Measurements from ENCODE around the gene SLC9A9.
"Not testable (repeated sequence)": the region's sequence is repeated elsewhere in the genome, so short reads cannot be mapped to it uniquely, and the experiment has no call there.

SLC9A9 gene

GRCh38 chr3:143847787-143848631, at the start of gene SLC9A9:
TSS of gene SLC9A9 (minus strand) at chr3:143848468. CDS start at chr3:143848322, 146 bp downstream.
- DNase-seq (ENCODE audit: low read depth) = peak; percentile 84

DNA sequence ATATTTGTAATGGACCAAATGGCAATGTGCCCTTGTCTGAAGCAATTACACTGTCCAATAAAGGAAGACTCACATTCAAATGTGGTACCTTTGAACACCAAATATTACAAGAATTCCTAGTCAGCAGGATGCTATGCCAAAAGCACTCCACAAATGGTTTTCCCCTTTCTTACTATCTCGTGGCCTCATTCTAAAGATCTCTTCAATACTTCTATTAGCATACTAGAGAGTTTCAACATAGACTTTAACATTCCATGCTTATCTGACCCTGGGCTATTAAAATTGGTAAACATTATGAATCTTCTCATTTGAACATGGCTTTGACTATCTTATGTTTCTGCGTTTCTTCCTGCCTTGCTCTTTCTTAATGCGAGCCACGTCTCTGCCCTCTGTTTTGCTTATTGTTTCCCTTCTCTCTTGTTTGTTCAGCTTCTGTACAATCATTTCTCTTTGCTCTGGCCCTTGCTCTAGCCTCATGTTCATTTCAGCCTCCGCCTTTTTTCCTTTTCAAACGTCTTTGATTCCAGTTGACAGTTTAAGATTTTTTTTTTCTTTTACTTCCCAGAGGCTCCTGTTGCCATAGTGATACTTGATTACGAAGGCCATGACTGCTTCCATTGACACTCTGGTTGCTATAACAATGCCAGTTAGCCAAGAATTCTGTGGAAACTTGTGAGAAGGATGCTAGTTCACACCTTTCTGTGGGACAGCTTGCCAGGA, 49.5 kb upstream of the SLC9A9 start:
- DNase-seq (ENCODE audit: low read depth) = peak; percentile 39

- peak; percentile 22 for DNase-seq (ENCODE audit: low read depth)
Measured at GRCh38 chr3:143896486-143896885, 48.2 kb upstream of the SLC9A9 start.

GRCh38 chr3:143895805-143896204, 47.5 kb upstream of the SLC9A9 start:
- no peak for DNase-seq (ENCODE audit: low read depth)

GRCh38 chr3:143888846-143889245, 40.6 kb upstream of the SLC9A9 start:
- no peak for DNase-seq (ENCODE audit: low read depth)

GRCh38 chr3:143888166-143888565, 39.9 kb upstream of the SLC9A9 start:
- no peak for DNase-seq (ENCODE audit: low read depth)

DNA sequence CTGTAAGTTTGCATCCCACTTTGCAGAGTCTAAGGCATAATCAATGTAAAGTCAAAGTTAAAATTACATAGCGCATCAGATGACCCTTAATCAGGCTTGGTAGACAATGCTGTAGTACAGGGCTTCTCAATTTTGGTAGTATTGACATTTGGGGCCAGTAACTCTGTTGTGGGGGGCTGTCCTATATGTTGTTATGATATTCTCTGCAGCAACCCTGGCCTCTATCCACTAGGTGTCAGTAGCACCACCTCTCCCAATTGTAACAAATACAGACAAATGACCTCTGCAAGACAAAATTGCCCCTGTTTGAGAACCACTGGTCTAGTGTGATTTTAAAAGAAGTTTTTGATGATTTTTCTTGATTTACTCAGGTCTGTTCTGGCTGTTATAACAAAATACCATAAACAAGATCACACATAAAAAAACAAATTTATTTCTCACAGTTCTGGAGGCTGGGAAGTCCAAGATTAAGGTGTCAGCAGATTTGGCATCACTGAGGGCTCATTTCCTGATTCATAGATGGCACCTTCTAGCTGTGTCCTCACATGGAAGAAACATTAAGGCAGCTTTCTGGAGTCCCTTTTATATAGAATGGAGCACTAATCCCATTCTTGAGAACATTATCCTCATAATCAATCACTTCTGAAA, 37.6 kb upstream of the SLC9A9 start:
- no peak for DNase-seq (ENCODE audit: low read depth)

- DNase-seq (ENCODE audit: low read depth) = no peak
Measured at GRCh38 chr3:143884861-143885260, 36.6 kb upstream of the SLC9A9 start.

- DNase-seq (ENCODE audit: low read depth) = no peak
Measured at GRCh38 chr3:143883151-143883550, 34.9 kb upstream of the SLC9A9 start.

GRCh38 chr3:143881095-143881494, 32.8 kb upstream of the SLC9A9 start:
- no peak for DNase-seq (ENCODE audit: low read depth)

DNA sequence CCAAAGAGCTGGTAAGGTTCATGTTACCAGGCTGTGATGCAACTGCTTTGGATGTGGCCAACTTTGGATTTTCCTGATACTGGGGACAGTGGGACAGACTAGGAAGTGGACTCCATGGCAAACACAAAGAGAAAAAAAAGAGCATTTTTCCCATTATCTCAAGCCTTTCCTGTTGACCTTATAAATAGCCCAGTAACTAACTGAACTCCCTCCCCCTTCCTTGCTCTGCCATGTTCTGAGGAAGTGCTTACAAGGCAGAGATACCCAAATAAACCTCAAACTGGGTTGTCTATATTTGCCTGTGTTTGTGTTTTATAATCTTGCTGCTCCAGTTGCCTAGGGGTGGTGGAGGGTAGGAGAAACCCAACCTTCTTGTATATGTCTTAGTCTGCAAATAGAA, 27.3 kb upstream of the SLC9A9 start:
- DNase-seq (ENCODE audit: low read depth) = no peak

DNA sequence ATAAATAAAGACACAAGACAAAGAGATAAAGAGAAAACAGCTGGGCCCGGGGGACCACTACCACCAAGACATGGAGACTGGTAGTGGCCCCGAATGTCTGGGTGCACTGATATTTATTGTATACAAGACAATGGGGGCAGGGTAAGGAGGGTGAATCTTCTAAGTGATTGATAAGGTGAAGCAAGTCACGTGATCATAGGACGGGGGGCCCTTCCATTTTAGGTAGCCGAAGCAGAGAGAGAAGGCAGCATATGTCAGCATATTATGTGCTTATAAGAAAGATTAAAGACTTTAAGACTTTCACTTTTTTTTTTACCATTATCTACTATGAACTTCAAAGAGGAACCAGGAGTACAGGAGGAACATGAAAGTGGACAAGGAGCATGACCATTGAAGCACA, 25.3 kb upstream of the SLC9A9 start:
- not testable (repeated sequence) for DNase-seq (ENCODE audit: low read depth)

DNA sequence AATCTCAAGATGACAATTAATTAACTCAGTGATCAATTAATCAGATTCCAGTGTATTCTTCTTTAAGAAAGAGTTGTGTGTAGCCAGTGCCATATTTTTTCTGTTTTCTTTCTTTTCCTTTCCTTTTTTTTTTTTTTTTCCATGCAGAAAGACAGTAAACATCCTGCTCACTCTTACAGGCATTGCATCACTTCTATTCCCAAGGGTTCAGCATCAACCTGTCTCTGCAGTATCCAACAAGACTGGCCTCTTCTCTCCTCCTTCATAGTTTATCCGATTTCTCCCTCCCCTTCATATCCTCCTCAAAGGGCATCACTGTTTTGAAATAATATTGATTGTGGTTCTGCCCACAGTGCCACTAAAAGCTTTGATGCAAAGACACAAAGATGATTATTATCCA, 17.0 kb upstream of the SLC9A9 start:
- DNase-seq (ENCODE audit: low read depth) = no peak

DNA sequence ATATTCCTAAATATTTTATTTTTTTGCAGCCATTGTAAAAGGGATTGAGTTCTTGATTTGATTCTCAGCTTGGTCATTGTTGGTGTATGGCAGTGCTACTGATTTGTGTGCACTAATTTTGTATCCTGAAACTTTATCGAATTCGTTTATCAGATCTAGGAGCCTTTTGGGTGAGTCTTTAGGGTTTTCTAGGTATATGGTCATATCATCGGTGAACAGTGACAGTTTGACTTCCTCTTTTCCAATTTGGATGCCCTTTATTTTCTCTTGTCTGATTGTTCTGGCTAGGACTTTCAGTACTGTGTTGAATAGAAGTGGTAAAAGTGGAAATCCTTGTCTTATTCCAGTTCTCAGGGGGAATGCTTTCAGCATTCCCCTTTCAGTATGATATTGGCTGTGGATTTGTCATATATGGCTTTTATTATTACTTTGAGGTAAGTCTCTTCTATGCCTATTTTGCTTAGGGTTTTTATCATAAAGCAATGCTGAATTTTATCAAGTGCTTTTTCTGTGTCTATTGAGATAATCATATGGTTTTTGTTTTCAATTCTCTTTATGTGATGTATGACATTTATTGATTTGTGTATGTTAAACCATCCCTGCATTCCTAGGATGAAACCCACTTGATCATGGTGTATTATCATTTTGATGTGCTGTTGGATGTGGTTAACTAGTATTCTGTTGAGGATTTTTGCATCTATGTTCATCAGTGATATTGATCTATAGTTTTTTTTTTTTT, 11.4 kb upstream of the SLC9A9 start:
- DNase-seq (ENCODE audit: low read depth) = no peak

DNA sequence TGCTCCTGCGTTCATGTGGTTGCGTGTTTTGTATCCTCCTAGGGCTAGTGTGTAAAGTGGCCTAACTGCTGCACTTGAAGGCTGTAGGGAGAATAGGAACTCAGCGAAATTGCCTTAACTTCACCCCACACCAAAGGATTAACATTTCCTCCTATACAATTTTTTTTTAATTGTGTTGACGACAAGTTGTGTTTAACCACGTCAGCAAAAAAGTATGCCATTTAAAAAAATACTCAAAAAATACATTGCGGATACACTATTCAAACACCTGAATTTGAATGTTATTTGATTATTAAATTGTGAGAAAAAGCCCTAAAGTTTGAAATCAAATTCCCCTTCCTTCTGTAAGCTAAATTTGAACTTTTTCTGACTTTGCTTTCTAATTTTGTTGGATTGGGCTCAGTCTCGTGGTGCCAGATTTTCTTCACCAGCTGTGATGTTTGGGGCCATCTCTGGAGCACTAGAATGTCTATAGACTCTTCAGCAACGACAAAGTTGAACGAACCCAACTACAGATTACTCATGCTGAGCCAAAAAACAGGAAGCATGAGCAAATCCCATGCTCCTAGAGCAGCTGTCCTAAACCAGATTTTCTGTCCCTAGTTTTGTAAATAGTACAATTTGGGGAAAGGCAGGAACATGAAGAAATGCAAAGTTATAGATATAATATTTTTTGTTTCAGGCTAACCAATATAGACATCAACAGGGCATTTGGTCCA, 8.1 kb upstream of the SLC9A9 start:
- no peak for DNase-seq (ENCODE audit: low read depth)

- no peak for DNase-seq (ENCODE audit: low read depth)
Measured at GRCh38 chr3:143855183-143855582, 6.9 kb upstream of the SLC9A9 start.

GRCh38 chr3:143851331-143852017, 3.2 kb upstream of the SLC9A9 start:
- no peak for DNase-seq (ENCODE audit: low read depth)

DNA sequence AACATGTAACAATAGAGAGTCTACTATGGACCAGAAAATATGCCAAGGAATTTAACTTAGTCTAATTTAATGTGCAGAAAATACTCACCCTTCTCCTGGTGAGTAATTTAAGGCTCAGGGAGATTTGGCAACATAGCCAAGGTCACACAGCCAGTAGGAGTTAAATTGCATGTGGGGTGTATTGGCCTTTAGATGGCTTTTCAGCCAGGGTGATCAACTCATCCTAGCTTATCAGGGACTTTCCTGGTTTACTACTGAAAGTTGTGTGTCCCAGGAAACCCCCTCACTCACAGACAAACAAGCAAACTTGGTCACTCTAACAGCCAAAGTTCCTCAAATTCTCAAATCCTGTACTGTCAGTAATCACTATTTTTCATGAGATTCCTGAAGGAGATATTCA, 2.6 kb upstream of the SLC9A9 start:
- DNase-seq (ENCODE audit: low read depth) = no peak

- DNase-seq (ENCODE audit: low read depth) = peak; percentile 85
Measured at GRCh38 chr3:143849854-143850549, 1.7 kb upstream of the SLC9A9 start.

DNA sequence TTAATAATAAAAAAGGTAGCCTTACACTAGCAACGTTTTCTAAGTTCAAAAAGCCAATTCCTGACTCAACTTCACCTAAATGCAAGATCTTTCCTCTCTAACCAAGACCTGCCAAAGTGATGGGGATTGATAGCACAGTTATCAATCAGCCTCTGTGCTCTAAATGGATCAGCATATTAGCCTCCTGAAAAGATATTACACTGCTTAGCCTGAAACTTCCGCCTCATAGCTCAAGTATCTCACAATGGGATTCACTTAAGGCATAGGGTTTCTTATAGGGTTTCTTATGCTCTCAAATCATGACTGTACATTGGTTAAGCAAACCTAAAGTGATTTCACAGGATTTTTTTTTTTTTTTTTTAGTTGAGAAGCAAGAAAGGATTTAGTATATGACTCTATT, 436 bp upstream of the SLC9A9 start:
- no peak for DNase-seq (ENCODE audit: low read depth)
